OCI-LY1 (cell line): ENCODE measurements around the gene DDX24.

Experiments used
- H2AFZ ChIP-seq: fragments of 200-600 bp; sonication (generic), shearing (Covaris generic); 2 replicates; pipeline ENCODE4 v1.6.0; 2014; ENCODE audit warnings: antibody characterized with exemption, mild to moderate bottlenecking, low read length
- H3F3A ChIP-seq: fragments of 200-600 bp; sonication (generic), shearing (Covaris generic); 2 replicates; pipeline ENCODE4 v1.6.0; 2014; ENCODE audit warnings: mild to moderate bottlenecking, antibody characterized with exemption, low read length, moderate library complexity; ENCODE audit not compliant: insufficient read depth
- H3K27ac ChIP-seq: fragments of 200-600 bp; sonication (generic); 2 replicates; pipeline ENCODE4 v1.5.1; 2014; ENCODE audit warnings: low read length, mixed run types, mild to moderate bottlenecking, low read depth; ENCODE audit not compliant: poor library complexity, severe bottlenecking
- H3K27me3 ChIP-seq: fragments of 200-600 bp; sonication (generic); 2 replicates; pipeline ENCODE4 v1.6.0; 2014; ENCODE audit warnings: antibody characterized with exemption, mild to moderate bottlenecking, low read length, moderate library complexity; ENCODE audit not compliant: insufficient read depth
- H3K36me3 ChIP-seq: fragments of 200-600 bp; sonication (generic); 2 replicates; pipeline ENCODE4 v1.6.1; 2014; ENCODE audit warnings: mild to moderate bottlenecking, antibody characterized with exemption, low read length, moderate library complexity, mixed read lengths; ENCODE audit not compliant: insufficient read depth
- H3K4me1 ChIP-seq: fragments of 200-600 bp; sonication (generic); 2 replicates; pipeline ENCODE4 v1.5.1; 2014; ENCODE audit warnings: mild to moderate bottlenecking, low read length, moderate library complexity; ENCODE audit not compliant: insufficient read depth, severe bottlenecking
- H3K4me2 ChIP-seq: fragments of 200-600 bp; sonication (generic), shearing (Covaris generic); 2 replicates; pipeline ENCODE4 v1.6.1; 2014; ENCODE audit warnings: low read length
- H3K4me3 ChIP-seq: fragments of 200-600 bp; sonication (generic); 2 replicates; pipeline ENCODE4 v1.5.1; 2014; ENCODE audit warnings: low read length, low read depth, mild to moderate bottlenecking, mixed read lengths; ENCODE audit not compliant: poor library complexity, severe bottlenecking
- H3K79me2 ChIP-seq: fragments of 200-600 bp; shearing (Covaris generic); 2 replicates; pipeline ENCODE4 v1.6.1; 2016; ENCODE audit warnings: mixed run types, low read length, mixed read lengths; ENCODE audit not compliant: insufficient read depth
- H3K9ac ChIP-seq: fragments of 200-600 bp; sonication (generic), shearing (Covaris generic); 2 replicates; pipeline ENCODE4 v1.6.1; 2014; ENCODE audit warnings: mild to moderate bottlenecking, low read length, mixed read lengths
- H3K9me2 ChIP-seq: fragments of 200-600 bp; sonication (generic), shearing (Covaris generic); 2 replicates; pipeline ENCODE4 v1.6.1; 2014; ENCODE audit warnings: low read depth, mild to moderate bottlenecking, low read length, mixed read lengths
- H3K9me3 ChIP-seq: fragments of 200-600 bp; shearing (Covaris generic); 2 replicates; pipeline ENCODE4 v1.6.1; 2014; ENCODE audit warnings: low read length, mixed read lengths
- H4K20me1 ChIP-seq: fragments of 200-600 bp; sonication (generic), shearing (Covaris generic); 2 replicates; pipeline ENCODE4 v1.6.0; 2016; ENCODE audit warnings: mild to moderate bottlenecking, low read length; ENCODE audit not compliant: insufficient read depth
- EZH2 ChIP-seq: fragments of 200-600 bp; sonication (generic), shearing (Covaris generic); IDR thresholded peaks from 2 replicates; pipeline ENCODE4 v1.8.0; 2017; ENCODE audit warnings: borderline replicate concordance, mixed run types, mild to moderate bottlenecking, antibody characterized with exemption, low read length, moderate library complexity, mixed read lengths
- TF ChIP-seq, protein P1 (sequence below): fragments of 200-600 bp; sonication (generic), shearing (Covaris generic); IDR thresholded peaks from 2 replicates; pipeline ENCODE4 v1.5.1; 2017; ENCODE audit warnings: mild to moderate bottlenecking, antibody characterized with exemption, low read length, moderate library complexity, mixed read lengths

Gene DDX24

DNA sequence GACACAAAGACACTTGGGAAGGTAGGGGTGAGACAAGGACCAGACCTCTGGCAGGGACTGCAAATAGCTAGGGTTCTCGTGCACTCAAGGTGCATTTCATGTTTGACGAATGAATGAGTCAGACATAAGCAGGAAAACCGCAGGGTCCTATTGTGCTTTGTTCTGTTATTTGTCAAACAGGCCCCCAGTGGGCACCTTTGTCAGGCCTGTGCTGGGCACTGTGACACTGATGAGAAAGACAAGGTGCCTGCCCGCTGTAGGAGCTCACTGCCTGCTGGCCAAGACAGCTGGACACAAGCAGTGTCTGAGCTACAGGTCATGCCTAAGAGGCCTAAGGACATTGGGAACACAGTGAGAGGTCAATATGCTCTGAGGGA lies 52.6 kb downstream of the DDX24 start:
- H3K27ac ChIP-seq: no peak overlapping the region
- H3K4me3 ChIP-seq: no peak overlapping the region
- H3F3A ChIP-seq: no peaks in the 10 kb centered on the region
- no peak overlapping the region for H2AFZ ChIP-seq
- no peaks in the 10 kb centered on the region for H4K20me1 ChIP-seq
- H3K9ac ChIP-seq: no peak overlapping the region
- H3K27me3 ChIP-seq: no peaks in the 10 kb centered on the region
- no peaks in the 10 kb centered on the region for H3K9me3 ChIP-seq
- H3K4me2 ChIP-seq: no peak overlapping the region
- H3K36me3 ChIP-seq: no peaks in the 10 kb centered on the region
- no peak for TF ChIP-seq EZH2
- TF ChIP-seq, protein P1, sequence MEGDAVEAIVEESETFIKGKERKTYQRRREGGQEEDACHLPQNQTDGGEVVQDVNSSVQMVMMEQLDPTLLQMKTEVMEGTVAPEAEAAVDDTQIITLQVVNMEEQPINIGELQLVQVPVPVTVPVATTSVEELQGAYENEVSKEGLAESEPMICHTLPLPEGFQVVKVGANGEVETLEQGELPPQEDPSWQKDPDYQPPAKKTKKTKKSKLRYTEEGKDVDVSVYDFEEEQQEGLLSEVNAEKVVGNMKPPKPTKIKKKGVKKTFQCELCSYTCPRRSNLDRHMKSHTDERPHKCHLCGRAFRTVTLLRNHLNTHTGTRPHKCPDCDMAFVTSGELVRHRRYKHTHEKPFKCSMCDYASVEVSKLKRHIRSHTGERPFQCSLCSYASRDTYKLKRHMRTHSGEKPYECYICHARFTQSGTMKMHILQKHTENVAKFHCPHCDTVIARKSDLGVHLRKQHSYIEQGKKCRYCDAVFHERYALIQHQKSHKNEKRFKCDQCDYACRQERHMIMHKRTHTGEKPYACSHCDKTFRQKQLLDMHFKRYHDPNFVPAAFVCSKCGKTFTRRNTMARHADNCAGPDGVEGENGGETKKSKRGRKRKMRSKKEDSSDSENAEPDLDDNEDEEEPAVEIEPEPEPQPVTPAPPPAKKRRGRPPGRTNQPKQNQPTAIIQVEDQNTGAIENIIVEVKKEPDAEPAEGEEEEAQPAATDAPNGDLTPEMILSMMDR: no peak; the same call in 1 of the 2 replicates
- H3K79me2 ChIP-seq: no peaks in the 10 kb centered on the region
- H3K9me2 ChIP-seq: no peaks in the 10 kb centered on the region
- H3K4me1 ChIP-seq: peaks cover 11% of the 10 kb centered on the region

DNA sequence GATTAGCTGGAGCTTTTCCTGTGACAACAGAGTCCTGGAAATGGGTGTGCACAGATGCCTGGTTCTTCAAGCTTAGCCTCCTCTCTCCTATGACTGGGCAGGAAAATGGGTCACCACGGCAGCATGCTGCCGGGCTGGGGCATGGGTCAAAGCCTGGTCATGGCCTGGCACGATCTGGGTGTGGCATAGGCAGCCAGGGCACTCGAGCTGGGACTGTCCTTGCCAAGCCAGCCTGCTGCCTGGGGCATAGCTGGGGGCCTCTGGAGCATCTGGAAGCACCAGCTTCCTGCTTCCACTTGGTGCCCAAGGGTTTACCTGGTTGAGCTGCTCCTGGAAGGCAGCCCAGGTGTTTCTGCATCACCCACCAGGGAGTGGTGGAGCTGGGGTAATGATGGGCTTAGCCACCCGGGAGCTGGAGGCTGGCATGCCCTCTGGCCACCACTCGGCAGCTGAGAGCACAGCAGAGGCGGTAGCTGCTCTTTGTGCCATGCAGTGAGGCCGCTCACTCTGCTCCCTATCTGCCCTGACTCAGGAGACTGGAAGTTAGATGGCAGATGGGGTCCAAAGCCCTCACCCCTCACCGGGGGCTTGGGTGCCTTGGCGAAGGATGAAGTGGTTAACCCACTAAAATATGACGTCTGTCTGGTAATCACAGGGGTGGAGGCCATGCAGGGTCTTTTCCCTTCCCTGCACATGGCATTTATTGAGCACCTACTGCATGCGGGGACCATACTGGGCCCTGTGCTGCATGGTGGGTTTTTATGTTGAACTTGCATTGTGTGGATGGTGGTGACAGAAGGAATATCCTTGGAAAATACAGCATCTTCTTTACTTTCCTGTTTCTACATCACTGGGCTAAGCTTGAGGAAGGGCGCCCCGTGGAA lies 53.2 kb downstream of the DDX24 start:
- no peaks in the 10 kb centered on the region for H3K36me3 ChIP-seq
- H3F3A ChIP-seq: no peaks in the 10 kb centered on the region
- no peaks in the 10 kb centered on the region for H4K20me1 ChIP-seq
- no peak overlapping the region for H3K4me2 ChIP-seq
- no peak overlapping the region for H2AFZ ChIP-seq
- no peaks in the 10 kb centered on the region for H3K9me3 ChIP-seq
- no peak overlapping the region for H3K9ac ChIP-seq
- no peaks in the 10 kb centered on the region for H3K9me2 ChIP-seq
- peaks cover 11% of the 10 kb centered on the region for H3K4me1 ChIP-seq
- no peaks in the 10 kb centered on the region for H3K79me2 ChIP-seq
- TF ChIP-seq, protein P1: no peak
- no peak for TF ChIP-seq EZH2
- H3K27ac ChIP-seq: no peak overlapping the region
- H3K27me3 ChIP-seq: no peaks in the 10 kb centered on the region
- H3K4me3 ChIP-seq: no peak overlapping the region

DNA sequence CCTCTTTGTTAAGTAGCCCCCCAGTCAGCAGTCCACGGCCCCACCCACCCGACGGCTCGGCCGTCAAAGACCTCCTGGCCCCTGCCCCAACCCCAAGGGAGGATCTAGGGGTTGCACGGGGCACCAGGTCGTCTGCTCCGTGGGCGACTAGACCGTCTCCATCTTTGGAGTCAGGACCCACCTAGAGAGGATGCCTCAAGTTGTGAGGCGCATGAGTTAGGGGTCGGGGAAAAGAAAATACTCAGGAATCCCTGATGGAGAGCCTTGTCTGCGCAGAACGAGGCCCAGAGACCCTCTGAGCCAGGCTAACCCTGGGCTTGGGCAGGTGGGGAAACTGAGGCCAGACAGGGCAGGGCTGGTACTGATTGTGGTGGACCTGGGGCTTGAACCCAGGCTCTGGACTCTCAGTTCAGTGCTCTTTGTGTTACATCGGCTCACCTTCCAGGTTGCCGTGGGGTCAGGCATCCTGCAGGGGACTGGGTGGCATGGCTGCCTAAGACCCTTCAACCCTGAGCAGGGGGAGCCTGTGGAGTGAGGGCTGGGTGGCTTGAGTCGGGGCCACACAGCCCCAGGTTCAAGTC lies 54.0 kb downstream of the DDX24 start:
- no peak for TF ChIP-seq EZH2
- TF ChIP-seq, protein P1: no peak
- no peaks in the 10 kb centered on the region for H3K9me2 ChIP-seq
- H3K27me3 ChIP-seq: no peaks in the 10 kb centered on the region
- H3K9ac ChIP-seq: no peak overlapping the region; the same call in 1 of the 2 replicates
- no peak overlapping the region for H3K27ac ChIP-seq
- no peaks in the 10 kb centered on the region for H3K79me2 ChIP-seq
- peak overlapping the region; percentile 66 for H3K4me2 ChIP-seq
- H3F3A ChIP-seq: no peaks in the 10 kb centered on the region
- H2AFZ ChIP-seq: no peak overlapping the region
- H4K20me1 ChIP-seq: no peaks in the 10 kb centered on the region
- no peaks in the 10 kb centered on the region for H3K36me3 ChIP-seq
- H3K4me1 ChIP-seq: peaks cover 11% of the 10 kb centered on the region
- H3K9me3 ChIP-seq: no peaks in the 10 kb centered on the region
- peak overlapping the region; percentile 66 for H3K4me3 ChIP-seq
